ENCODE data around the gene TTLL9.

DNA sequence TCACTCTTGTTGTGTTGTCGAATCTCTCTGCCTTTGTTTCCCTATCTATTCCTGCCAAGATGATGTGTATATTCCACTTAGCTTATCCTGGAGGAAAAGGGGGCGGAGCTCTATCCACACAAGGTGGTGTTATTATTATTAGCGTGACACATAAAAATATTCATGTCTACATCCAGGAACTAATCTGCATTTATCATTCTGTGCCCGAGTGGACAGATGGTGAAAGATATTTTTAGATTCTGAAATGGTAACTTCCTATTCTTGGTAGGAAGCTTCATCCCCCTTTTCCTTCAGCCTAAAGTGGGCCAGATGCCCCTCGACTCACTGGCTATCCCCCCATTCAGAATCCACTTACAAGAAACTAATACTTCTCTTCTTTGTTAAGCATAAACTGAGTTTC, 99.6 kb downstream of the TTLL9 start:
- TF ChIP-seq ASH2L (IDR thresholded peaks at IDR 0.05; ENCODE audit: insufficient read length, low read depth, low read length): no peak
- TF ChIP-seq KAT8 (CRISPR knock-in tag; IDR thresholded peaks at IDR 0.05): no peak
- TF ChIP-seq, protein P1, sequence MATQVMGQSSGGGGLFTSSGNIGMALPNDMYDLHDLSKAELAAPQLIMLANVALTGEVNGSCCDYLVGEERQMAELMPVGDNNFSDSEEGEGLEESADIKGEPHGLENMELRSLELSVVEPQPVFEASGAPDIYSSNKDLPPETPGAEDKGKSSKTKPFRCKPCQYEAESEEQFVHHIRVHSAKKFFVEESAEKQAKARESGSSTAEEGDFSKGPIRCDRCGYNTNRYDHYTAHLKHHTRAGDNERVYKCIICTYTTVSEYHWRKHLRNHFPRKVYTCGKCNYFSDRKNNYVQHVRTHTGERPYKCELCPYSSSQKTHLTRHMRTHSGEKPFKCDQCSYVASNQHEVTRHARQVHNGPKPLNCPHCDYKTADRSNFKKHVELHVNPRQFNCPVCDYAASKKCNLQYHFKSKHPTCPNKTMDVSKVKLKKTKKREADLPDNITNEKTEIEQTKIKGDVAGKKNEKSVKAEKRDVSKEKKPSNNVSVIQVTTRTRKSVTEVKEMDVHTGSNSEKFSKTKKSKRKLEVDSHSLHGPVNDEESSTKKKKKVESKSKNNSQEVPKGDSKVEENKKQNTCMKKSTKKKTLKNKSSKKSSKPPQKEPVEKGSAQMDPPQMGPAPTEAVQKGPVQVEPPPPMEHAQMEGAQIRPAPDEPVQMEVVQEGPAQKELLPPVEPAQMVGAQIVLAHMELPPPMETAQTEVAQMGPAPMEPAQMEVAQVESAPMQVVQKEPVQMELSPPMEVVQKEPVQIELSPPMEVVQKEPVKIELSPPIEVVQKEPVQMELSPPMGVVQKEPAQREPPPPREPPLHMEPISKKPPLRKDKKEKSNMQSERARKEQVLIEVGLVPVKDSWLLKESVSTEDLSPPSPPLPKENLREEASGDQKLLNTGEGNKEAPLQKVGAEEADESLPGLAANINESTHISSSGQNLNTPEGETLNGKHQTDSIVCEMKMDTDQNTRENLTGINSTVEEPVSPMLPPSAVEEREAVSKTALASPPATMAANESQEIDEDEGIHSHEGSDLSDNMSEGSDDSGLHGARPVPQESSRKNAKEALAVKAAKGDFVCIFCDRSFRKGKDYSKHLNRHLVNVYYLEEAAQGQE (IDR thresholded peaks at IDR 0.05; ENCODE audit: borderline replicate concordance in 1 of 2, low read depth in 1 of 2, low read length in 2 of 2): no peak
- TF ChIP-seq ZSCAN29 (CRISPR knock-in tag; conservative IDR thresholded peaks at IDR 0.05): no peak
- TF ChIP-seq CTCF (CRISPR knock-in tag; IDR thresholded peaks at IDR 0.05): no peak
- TF ChIP-seq, protein P2, sequence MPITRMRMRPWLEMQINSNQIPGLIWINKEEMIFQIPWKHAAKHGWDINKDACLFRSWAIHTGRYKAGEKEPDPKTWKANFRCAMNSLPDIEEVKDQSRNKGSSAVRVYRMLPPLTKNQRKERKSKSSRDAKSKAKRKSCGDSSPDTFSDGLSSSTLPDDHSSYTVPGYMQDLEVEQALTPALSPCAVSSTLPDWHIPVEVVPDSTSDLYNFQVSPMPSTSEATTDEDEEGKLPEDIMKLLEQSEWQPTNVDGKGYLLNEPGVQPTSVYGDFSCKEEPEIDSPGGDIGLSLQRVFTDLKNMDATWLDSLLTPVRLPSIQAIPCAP (CRISPR knock-in tag; IDR thresholded peaks at IDR 0.05; ENCODE audit: low read depth): no peak
- TF ChIP-seq, protein P3, sequence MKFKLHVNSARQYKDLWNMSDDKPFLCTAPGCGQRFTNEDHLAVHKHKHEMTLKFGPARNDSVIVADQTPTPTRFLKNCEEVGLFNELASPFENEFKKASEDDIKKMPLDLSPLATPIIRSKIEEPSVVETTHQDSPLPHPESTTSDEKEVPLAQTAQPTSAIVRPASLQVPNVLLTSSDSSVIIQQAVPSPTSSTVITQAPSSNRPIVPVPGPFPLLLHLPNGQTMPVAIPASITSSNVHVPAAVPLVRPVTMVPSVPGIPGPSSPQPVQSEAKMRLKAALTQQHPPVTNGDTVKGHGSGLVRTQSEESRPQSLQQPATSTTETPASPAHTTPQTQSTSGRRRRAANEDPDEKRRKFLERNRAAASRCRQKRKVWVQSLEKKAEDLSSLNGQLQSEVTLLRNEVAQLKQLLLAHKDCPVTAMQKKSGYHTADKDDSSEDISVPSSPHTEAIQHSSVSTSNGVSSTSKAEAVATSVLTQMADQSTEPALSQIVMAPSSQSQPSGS (CRISPR knock-in tag; IDR thresholded peaks at IDR 0.05): no peak
- no peak for TF ChIP-seq SP2 (CRISPR knock-in tag; IDR thresholded peaks at IDR 0.05)
- no peak for TF ChIP-seq TAF1 (CRISPR knock-in tag; IDR thresholded peaks at IDR 0.05)

Measured in HepG2 (cell line).